Loucy (cell line): Measurements from ENCODE around the gene EIF3CL.
"Not testable (repeated sequence)": the region's sequence is repeated elsewhere in the genome, so short reads cannot be mapped to it uniquely, and the experiment has no call there.

Source experiments
- H2AFZ ChIP-seq: fragments of 200-600 bp; sonication (generic); 2 replicates; pipeline ENCODE4 v1.6.0; 2016; ENCODE audit warnings: antibody characterized with exemption, mild to moderate bottlenecking, low read length, moderate library complexity
- H3F3A ChIP-seq: fragments of 200-600 bp; 2 replicates; pipeline ENCODE4 v1.6.0; 2016; ENCODE audit warnings: antibody characterized with exemption, low read depth, mild to moderate bottlenecking
- H3K27me3 ChIP-seq: fragments of 200-600 bp; sonication (generic); 2 replicates; pipeline ENCODE4 v1.6.1; 2014; ENCODE audit warnings: low read length, mild to moderate bottlenecking; ENCODE audit not compliant: insufficient read depth, poor library complexity, severe bottlenecking
- H3K36me3 ChIP-seq: fragments of 200-600 bp; sonication (generic); 2 replicates; pipeline ENCODE4 v1.6.1; 2016; ENCODE audit warnings: low read length; ENCODE audit not compliant: insufficient read depth
- H3K4me1 ChIP-seq: fragments of 200-600 bp; sonication (generic); 2 replicates; pipeline ENCODE4 v1.5.1; 2014; ENCODE audit warnings: low read length, mild to moderate bottlenecking; ENCODE audit not compliant: insufficient read depth, poor library complexity, severe bottlenecking
- H3K4me2 ChIP-seq: fragments of 200-600 bp; sonication (generic); 2 replicates; pipeline ENCODE4 v1.6.0; 2014; ENCODE audit warnings: antibody characterized with exemption, low read length, low read depth, mild to moderate bottlenecking; ENCODE audit not compliant: poor library complexity, severe bottlenecking
- H3K4me3 ChIP-seq: fragments of 200-600 bp; sonication (generic); 2 replicates; pipeline ENCODE4 v1.5.1; 2014; ENCODE audit warnings: low read length, mild to moderate bottlenecking, mixed read lengths; ENCODE audit not compliant: poor library complexity, severe bottlenecking
- H3K79me2 ChIP-seq: fragments of 200-600 bp; sonication (generic); 2 replicates; pipeline ENCODE4 v1.6.1; 2014; ENCODE audit warnings: low read length; ENCODE audit not compliant: insufficient read depth
- H3K9ac ChIP-seq: fragments of 200-600 bp; sonication (generic); 2 replicates; pipeline ENCODE4 v1.6.0; 2014; ENCODE audit warnings: mild to moderate bottlenecking, low read depth, low read length, moderate library complexity; ENCODE audit not compliant: poor library complexity, severe bottlenecking
- H3K9me2 ChIP-seq: fragments of 200-600 bp; sonication (generic); replicated peaks from 2 replicates; pipeline ENCODE4 v1.6.1; 2016; ENCODE audit warnings: low read depth, low read length, mixed read lengths
- H3K9me3 ChIP-seq: fragments of 200-600 bp; sonication (generic); 2 replicates; pipeline ENCODE4 v1.6.1; 2014; ENCODE audit warnings: mild to moderate bottlenecking, antibody characterized with exemption, low read length, low read depth; ENCODE audit not compliant: insufficient read depth
- H4K20me1 ChIP-seq: fragments of 200-600 bp; sonication (generic); 2 replicates; pipeline ENCODE4 v1.6.0; 2014; ENCODE audit warnings: antibody characterized with exemption, low read length, mild to moderate bottlenecking; ENCODE audit not compliant: insufficient read depth, poor library complexity, severe bottlenecking

EIF3CL gene

GRCh38 chr16:28421071-28421750 is 17.6 kb upstream of the EIF3CL start:
- H3K4me1 ChIP-seq, H3K4me2 ChIP-seq, H3K79me2 ChIP-seq, H4K20me1 ChIP-seq, H3K9ac ChIP-seq, H3K9me2 ChIP-seq, H3F3A ChIP-seq, H3K9me3 ChIP-seq, H3K36me3 ChIP-seq, H3K4me3 ChIP-seq, H3K27me3 ChIP-seq, H2AFZ ChIP-seq: not testable (repeated sequence)

- H2AFZ ChIP-seq, H3F3A ChIP-seq, H3K9ac ChIP-seq, H3K4me2 ChIP-seq, H3K4me1 ChIP-seq, H3K79me2 ChIP-seq, H3K4me3 ChIP-seq, H3K36me3 ChIP-seq, H3K27me3 ChIP-seq, H4K20me1 ChIP-seq, H3K9me3 ChIP-seq, H3K9me2 ChIP-seq: not testable (repeated sequence)
Observed at GRCh38 chr16:28417033-28417432, 13.4 kb upstream of the EIF3CL start.

- H3K9me3 ChIP-seq, H3K9ac ChIP-seq, H3K4me3 ChIP-seq, H3K27me3 ChIP-seq, H3K4me2 ChIP-seq, H3K4me1 ChIP-seq, H3K79me2 ChIP-seq, H4K20me1 ChIP-seq, H3K36me3 ChIP-seq, H3F3A ChIP-seq, H3K9me2 ChIP-seq, H2AFZ ChIP-seq: not testable (repeated sequence)
Observed at GRCh38 chr16:28414530-28414929, 10.9 kb upstream of the EIF3CL start.

DNA sequence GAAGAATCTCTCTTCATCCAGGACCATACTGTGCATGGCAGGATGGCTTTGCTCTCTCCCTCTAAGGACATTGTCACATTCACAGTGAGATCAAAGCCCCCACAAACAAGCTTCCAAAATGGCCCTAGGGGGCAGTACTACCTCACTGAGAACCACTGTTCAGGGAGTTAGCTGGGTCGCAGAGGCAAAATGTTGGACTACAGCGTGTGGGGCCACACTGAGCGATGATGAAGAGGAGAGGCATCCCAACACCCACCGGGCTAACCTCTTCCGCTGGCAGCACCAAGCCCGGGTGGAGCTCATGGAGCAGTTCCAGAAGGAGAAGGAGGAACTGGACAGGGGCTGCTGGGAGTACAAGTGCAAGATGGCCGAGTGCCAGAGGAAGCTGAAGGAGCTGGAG is 9.9 kb upstream of the EIF3CL start:
- H3F3A ChIP-seq, H3K36me3 ChIP-seq, H3K9ac ChIP-seq, H3K79me2 ChIP-seq, H2AFZ ChIP-seq, H3K4me3 ChIP-seq, H3K4me2 ChIP-seq, H3K9me3 ChIP-seq, H3K4me1 ChIP-seq, H3K27me3 ChIP-seq, H4K20me1 ChIP-seq, H3K9me2 ChIP-seq: not testable (repeated sequence)

DNA sequence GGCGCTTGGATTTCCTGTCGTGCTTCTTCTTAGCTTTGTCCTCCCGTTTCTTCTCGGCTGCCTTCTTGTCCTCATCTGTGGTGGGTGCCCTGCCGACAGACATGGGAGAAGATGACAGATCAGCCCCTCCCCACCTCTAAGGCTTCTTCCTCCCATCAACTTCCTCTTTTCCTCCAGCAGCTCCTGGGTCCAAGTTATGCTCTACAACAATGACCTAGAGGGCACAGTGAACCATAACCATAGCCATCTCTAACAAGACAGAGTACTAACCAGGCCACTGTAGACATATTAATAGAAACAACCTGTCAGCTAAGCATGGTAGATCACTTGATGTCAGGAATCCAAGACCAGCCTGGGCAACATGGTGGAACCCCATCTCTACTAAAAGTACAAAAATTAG is 11.6 kb downstream of the EIF3CL start:
- H2AFZ ChIP-seq, H3K4me3 ChIP-seq, H3K79me2 ChIP-seq, H3K9ac ChIP-seq, H3K9me2 ChIP-seq, H3K4me1 ChIP-seq, H3K9me3 ChIP-seq, H4K20me1 ChIP-seq, H3K4me2 ChIP-seq, H3K36me3 ChIP-seq, H3F3A ChIP-seq, H3K27me3 ChIP-seq: not testable (repeated sequence)

GRCh38 chr16:28382177-28382867 is 21.3 kb downstream of the EIF3CL start:
- H3K36me3 ChIP-seq, H2AFZ ChIP-seq, H3K79me2 ChIP-seq, H3K4me3 ChIP-seq, H3K27me3 ChIP-seq, H4K20me1 ChIP-seq, H3K9ac ChIP-seq, H3F3A ChIP-seq, H3K9me3 ChIP-seq, H3K4me1 ChIP-seq, H3K9me2 ChIP-seq, H3K4me2 ChIP-seq: not testable (repeated sequence)

GRCh38 chr16:28377822-28378221 is 25.8 kb downstream of the EIF3CL start:
- not testable (repeated sequence) for H3K4me2 ChIP-seq, H2AFZ ChIP-seq, H4K20me1 ChIP-seq, H3K27me3 ChIP-seq, H3F3A ChIP-seq, H3K4me3 ChIP-seq, H3K9me2 ChIP-seq, H3K79me2 ChIP-seq, H3K4me1 ChIP-seq, H3K9ac ChIP-seq, H3K36me3 ChIP-seq, H3K9me3 ChIP-seq
